DND-41 (cell line): Measurements from ENCODE around the gene HPS3.

ENCODE experiments used
- EZH2 ChIP-seq: IDR thresholded peaks from 3 replicates; pipeline ENCODE4 v1.6.1; 2012; ENCODE audit warnings: borderline replicate concordance, low read depth, mild to moderate bottlenecking, moderate library complexity, low read length, inconsistent platforms; ENCODE audit not compliant: severe bottlenecking
- TF ChIP-seq, protein P1 (sequence below): IDR thresholded peaks from 2 replicates; pipeline ENCODE4 v1.5.1; 2012; ENCODE audit warnings: borderline replicate concordance, low read length, moderate library complexity, mild to moderate bottlenecking; ENCODE audit not compliant: poor library complexity, severe bottlenecking; ENCODE audit errors: extremely low read depth

DNA sequence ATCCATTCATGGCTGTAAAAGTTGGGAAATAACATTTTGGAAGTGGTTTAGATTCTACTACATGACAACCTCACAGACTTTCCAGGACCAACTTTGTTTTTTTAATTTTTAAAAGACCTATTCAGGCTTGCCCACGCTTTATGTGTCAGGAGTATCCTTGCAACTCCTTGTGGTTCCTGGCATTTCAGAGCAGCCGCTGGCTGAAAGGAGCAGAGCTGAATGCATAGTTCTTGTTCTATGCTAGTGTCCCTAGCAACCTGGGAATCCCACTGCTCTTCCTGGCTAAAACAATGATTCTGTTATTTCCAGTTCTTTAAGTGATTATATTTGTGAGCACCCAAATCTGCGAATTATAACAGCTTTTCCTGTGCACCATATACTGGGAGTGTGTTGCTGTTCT, 57.3 kb downstream of the HPS3 start:
- TF ChIP-seq, protein P1, sequence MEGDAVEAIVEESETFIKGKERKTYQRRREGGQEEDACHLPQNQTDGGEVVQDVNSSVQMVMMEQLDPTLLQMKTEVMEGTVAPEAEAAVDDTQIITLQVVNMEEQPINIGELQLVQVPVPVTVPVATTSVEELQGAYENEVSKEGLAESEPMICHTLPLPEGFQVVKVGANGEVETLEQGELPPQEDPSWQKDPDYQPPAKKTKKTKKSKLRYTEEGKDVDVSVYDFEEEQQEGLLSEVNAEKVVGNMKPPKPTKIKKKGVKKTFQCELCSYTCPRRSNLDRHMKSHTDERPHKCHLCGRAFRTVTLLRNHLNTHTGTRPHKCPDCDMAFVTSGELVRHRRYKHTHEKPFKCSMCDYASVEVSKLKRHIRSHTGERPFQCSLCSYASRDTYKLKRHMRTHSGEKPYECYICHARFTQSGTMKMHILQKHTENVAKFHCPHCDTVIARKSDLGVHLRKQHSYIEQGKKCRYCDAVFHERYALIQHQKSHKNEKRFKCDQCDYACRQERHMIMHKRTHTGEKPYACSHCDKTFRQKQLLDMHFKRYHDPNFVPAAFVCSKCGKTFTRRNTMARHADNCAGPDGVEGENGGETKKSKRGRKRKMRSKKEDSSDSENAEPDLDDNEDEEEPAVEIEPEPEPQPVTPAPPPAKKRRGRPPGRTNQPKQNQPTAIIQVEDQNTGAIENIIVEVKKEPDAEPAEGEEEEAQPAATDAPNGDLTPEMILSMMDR: no peak
- TF ChIP-seq EZH2: no peak
